Measurements from ENCODE around the gene FAM114A1. TPM values are rescaled to one million over a fixed set of nuclear protein-coding genes. Genes with fewer than 3 reads are reported as not detected.

Gene FAM114A1
- total RNA-seq, 2 experiments from 2014 or later: 0.16 to 0.20 TPM

GRCh38 chr4:38872620-38873019 lies 5.0 kb downstream of the FAM114A1 start:
- DNase-seq (no peak), ATAC-seq (no peak)
- no peak for TF ChIP-seq CTCF (IDR thresholded peaks at IDR 0.05)
- CTCF ChIA-PET: interaction anchor here (1.2 to 5.4 kb wide), 3 partner anchors 12 to 113 kb away, joined by 3 to 47 read pairs (median 6); no protein-coding TSS in a partner anchor
- peaks cover 16% of the 10 kb centered on the region for H3K27me3 Mint-ChIP-seq
- no peaks in the 10 kb centered on the region for H3K36me3 Mint-ChIP-seq (ENCODE audit: low read depth)
- peaks cover 4% of the 10 kb centered on the region for H3K4me1 Mint-ChIP-seq (ENCODE audit: low read depth)
- intact Hi-C loops (cut with micrococcal nuclease): no loop called here
- no peak overlapping the region for H3K4me3 Mint-ChIP-seq
- H3K27ac Mint-ChIP-seq: no peak overlapping the region
- POLR2A ChIA-PET: interaction anchor here (0.9 kb wide), 1 partner anchor 12 kb away, joined by 3 read pairs; no protein-coding TSS in a partner anchor
- no peaks in the 10 kb centered on the region for H3K9me3 Mint-ChIP-seq

DNA sequence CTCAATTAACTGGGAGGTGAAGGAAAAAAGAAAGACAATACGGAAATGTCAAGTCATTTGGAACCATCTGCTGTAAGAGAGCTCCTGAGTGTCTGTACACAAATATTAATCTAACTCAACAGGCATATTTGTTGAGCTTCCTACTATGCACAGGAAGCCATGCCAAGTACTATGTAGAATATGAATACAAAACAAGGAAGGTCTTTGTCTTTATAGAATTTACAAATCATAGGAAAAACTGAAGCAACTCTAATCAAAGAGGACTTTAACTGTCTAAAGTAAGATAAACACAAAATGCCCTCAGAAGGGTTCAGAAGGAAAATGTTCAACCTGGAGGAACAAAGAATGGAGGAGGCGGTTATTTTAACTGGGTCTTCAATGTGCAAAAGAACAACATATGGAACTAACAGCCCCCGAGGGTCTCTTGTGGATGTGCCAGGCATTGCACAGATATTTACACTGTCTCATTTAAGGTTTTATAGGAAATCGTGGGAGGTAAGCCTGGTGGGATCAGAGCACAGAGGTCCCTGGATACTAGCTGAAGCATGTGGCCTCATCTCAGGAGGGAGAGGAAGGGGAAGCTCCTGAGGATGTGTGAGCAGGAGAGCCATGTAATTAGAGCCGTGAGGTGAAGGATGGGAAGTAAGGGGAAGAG lies 5.8 kb downstream of the FAM114A1 start:
- no peaks in the 10 kb centered on the region for H3K36me3 Mint-ChIP-seq (ENCODE audit: low read depth)
- H3K9me3 Mint-ChIP-seq: no peaks in the 10 kb centered on the region
- H3K27ac Mint-ChIP-seq: no peak overlapping the region
- DNase-seq (no peak), ATAC-seq (no peak)
- peaks cover 3% of the 10 kb centered on the region for H3K4me1 Mint-ChIP-seq (ENCODE audit: low read depth)
- ChIA-PET POLR2A (interaction anchor here (0.9 kb wide), 1 partner anchor 13 kb away, joined by 3 read pairs; no protein-coding TSS in a partner anchor), CTCF (interaction anchor here (1.0 to 5.4 kb wide), 6 partner anchors 9 to 262 kb away, joined by 3 to 47 read pairs (median 6); no protein-coding TSS in a partner anchor)
- no peak overlapping the region for H3K4me3 Mint-ChIP-seq
- peaks cover 14% of the 10 kb centered on the region for H3K27me3 Mint-ChIP-seq
- TF ChIP-seq CTCF (IDR thresholded peaks at IDR 0.05): peak; percentile 24
- intact Hi-C loops (cut with micrococcal nuclease): no loop called here

GRCh38 chr4:38876636-38877035 lies 9.0 kb downstream of the FAM114A1 start:
- POLR2A ChIA-PET: interaction anchor here (0.6 to 1.5 kb wide), 2 partner anchors 16 to 239 kb away, joined by 3 to 4 read pairs; no protein-coding TSS in a partner anchor
- ATAC-seq (no peak), DNase-seq (no peak)
- CTCF ChIA-PET: interaction anchor here (0.9 to 5.4 kb wide), 6 partner anchors 10 to 258 kb away, joined by 3 to 47 read pairs (median 3); partner anchors contain the start of gene TLR6
- H3K27me3 Mint-ChIP-seq: no peaks in the 10 kb centered on the region
- no peak for TF ChIP-seq CTCF (IDR thresholded peaks at IDR 0.05)
- no peaks in the 10 kb centered on the region for H3K9me3 Mint-ChIP-seq
- intact Hi-C loops (cut with micrococcal nuclease): no loop called here
- H3K27ac Mint-ChIP-seq: no peak overlapping the region
- H3K36me3 Mint-ChIP-seq (ENCODE audit: low read depth): no peaks in the 10 kb centered on the region
- no peaks in the 10 kb centered on the region for H3K4me1 Mint-ChIP-seq (ENCODE audit: low read depth)
- no peak overlapping the region for H3K4me3 Mint-ChIP-seq

DNA sequence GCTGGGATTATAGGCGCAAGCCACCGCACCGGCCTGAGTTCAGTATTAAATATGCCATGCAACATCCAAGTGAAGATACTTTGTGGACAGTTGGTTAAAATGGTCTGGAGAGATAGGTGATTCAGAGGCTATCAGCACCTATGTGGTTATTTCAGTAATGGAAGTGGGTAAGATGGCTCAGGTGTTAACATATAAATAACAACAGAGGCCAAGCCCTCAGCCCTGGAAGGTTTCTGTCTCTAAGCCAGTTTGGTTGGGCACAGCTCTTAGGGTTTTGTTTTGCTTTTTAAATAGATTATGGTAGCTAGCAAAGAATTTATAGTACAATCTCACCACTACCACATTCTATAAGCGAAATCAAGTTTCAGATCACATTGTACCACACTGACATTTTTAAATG lies 16.6 kb downstream of the FAM114A1 start:
- Mint-ChIP-seq H3K4me1 (ENCODE audit: low read depth) (peaks cover 13% of the 10 kb centered on the region), H3K27me3 (no peaks in the 10 kb centered on the region), H3K4me3 (no peak overlapping the region), H3K36me3 (ENCODE audit: low read depth) (peaks cover 2% of the 10 kb centered on the region), H3K9me3 (no peaks in the 10 kb centered on the region), H3K27ac (no peak overlapping the region)
- POLR2A ChIA-PET: no interaction called here
- CTCF ChIA-PET: interaction anchor here (1.5 to 4.2 kb wide), 2 partner anchors 9 to 23 kb away, joined by 5 to 18 read pairs; no protein-coding TSS in a partner anchor
- ATAC-seq (no peak), DNase-seq (no peak)
- intact Hi-C loops (cut with micrococcal nuclease): no loop called here
- no peak for TF ChIP-seq CTCF (IDR thresholded peaks at IDR 0.05)

- H3K36me3 Mint-ChIP-seq (ENCODE audit: low read depth): peaks cover 4% of the 10 kb centered on the region
- CTCF ChIA-PET: interaction anchor here (0.6 to 4.4 kb wide), 11 partner anchors 12 to 710 kb away, joined by 3 to 34 read pairs (median 6); partner anchors contain the start of genes TLR1 and TLR10
- ATAC-seq (peak; percentile 70), DNase-seq (no peak)
- peaks cover 25% of the 10 kb centered on the region for H3K4me1 Mint-ChIP-seq (ENCODE audit: low read depth)
- POLR2A ChIA-PET: interaction anchor here (0.5 to 0.6 kb wide), 2 partner anchors 127 to 363 kb away, joined by 3 to 4 read pairs; no protein-coding TSS in a partner anchor
- H3K27ac Mint-ChIP-seq: peak overlapping the region; percentile 91
- intact Hi-C loops (cut with micrococcal nuclease): no loop called here
- no peaks in the 10 kb centered on the region for H3K27me3 Mint-ChIP-seq
- no peak for TF ChIP-seq CTCF (IDR thresholded peaks at IDR 0.05)
- peak overlapping the region; percentile 40 for H3K4me3 Mint-ChIP-seq
- H3K9me3 Mint-ChIP-seq: peaks cover 2% of the 10 kb centered on the region
Measured at GRCh38 chr4:38889143-38889542, 21.5 kb downstream of the FAM114A1 start.
